ENCODE data around the gene GLDC.

DNA sequence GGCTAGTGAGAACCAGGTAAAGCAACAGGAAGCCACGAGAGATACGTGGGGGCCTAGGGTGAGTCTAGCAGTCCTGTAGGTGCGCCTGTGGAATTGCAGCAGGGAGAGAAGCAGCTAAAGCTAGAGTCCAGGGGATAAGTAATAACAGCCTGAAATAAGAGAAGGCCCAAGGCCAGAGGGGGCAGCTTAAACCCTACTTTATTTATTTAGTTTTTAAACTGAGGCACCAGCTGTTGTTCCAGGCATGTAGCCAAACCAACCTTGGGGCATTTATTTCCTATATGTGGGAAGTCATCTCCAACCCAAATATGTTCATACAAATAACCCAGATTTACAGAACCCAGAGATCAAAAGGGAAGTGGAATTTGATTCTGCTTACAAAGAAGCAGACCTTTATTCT lies 93.5 kb downstream of the GLDC start:
- TF ChIP-seq EZH2 (IDR thresholded peaks at IDR 0.05; ENCODE audit: borderline replicate concordance, insufficient read depth, low read depth, low read length, poor library complexity, severe bottlenecking): no peak
- TF ChIP-seq, protein P1, sequence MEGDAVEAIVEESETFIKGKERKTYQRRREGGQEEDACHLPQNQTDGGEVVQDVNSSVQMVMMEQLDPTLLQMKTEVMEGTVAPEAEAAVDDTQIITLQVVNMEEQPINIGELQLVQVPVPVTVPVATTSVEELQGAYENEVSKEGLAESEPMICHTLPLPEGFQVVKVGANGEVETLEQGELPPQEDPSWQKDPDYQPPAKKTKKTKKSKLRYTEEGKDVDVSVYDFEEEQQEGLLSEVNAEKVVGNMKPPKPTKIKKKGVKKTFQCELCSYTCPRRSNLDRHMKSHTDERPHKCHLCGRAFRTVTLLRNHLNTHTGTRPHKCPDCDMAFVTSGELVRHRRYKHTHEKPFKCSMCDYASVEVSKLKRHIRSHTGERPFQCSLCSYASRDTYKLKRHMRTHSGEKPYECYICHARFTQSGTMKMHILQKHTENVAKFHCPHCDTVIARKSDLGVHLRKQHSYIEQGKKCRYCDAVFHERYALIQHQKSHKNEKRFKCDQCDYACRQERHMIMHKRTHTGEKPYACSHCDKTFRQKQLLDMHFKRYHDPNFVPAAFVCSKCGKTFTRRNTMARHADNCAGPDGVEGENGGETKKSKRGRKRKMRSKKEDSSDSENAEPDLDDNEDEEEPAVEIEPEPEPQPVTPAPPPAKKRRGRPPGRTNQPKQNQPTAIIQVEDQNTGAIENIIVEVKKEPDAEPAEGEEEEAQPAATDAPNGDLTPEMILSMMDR (IDR thresholded peaks at IDR 0.05): no peak

Data from B cell (primary cell).